Mesothelial cell of epicardium (in vitro differentiated cells): Measurements from ENCODE around the gene KRT72. TPM values are rescaled to one million over a fixed set of nuclear protein-coding genes. Genes with fewer than 3 reads are reported as not detected.

Experiments used
- DNase-seq, 2 experiments: peaks; one replicate each; pipeline ENCODE4 v3.0.0; 2021; ENCODE audit warnings: low spot score in 2 of 2; ENCODE audit not compliant: unreplicated experiment in 2 of 2
- H3K27ac Mint-ChIP-seq: 2 replicates; pipeline ENCODE4 v1.8.0; 2021; ENCODE audit warnings: mixed read lengths
- H3K27me3 Mint-ChIP-seq: 2 replicates; pipeline ENCODE4 v1.8.0; 2021; ENCODE audit warnings: low read depth, mixed read lengths
- H3K36me3 Mint-ChIP-seq: 2 replicates; pipeline ENCODE4 v1.8.0; 2021; ENCODE audit warnings: mixed read lengths
- H3K4me1 Mint-ChIP-seq: 2 replicates; pipeline ENCODE4 v1.8.0; 2021; ENCODE audit warnings: mixed read lengths
- H3K4me3 Mint-ChIP-seq: 2 replicates; pipeline ENCODE4 v1.8.0; 2021; ENCODE audit warnings: mild to moderate bottlenecking, moderate library complexity, mixed read lengths
- H3K9me3 Mint-ChIP-seq: 2 replicates; pipeline ENCODE4 v1.8.0; 2021; ENCODE audit warnings: mixed read lengths
- total RNA-seq: library from RNA; stranded (reverse); gene quantifications from 3 replicates; pipeline ENCODE4 v1.2.1, GENCODE V29; 2021
- TF ChIP-seq, protein P1 (sequence below): fragments of 200-600 bp; sonication (generic); IDR thresholded peaks from one replicate; pipeline ENCODE4 v1.5.0; 2021; ENCODE audit warnings: antibody characterized with exemption; ENCODE audit not compliant: unreplicated experiment

The KRT72 gene
- total RNA-seq, 1 donor from 2014 or later, result not detected

DNA sequence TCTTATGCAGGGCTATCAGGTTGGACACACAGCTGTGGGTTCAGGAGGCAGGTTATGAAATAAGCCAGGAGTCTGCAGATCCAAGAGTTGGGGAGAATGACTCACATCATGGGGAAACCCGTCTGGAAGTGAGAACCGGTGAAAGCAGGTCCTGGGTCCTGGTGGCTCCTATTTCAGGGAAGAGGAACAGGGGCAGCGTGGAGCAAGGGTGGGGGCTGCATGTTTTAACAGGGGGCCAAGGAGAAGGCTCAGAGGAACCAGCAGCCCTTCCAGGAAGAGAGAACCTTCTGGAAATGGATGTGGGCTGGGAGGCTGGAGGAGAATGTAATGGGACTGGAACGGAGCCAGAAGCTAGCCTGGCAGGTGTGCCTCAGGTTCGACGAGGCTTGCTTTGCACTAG, 19.8 kb downstream of the KRT72 start:
- no peaks in the 10 kb centered on the region for H3K27me3 Mint-ChIP-seq
- H3K4me3 Mint-ChIP-seq, result no peak overlapping the region
- DNase-seq, result no peak
- H3K36me3 Mint-ChIP-seq, result no peaks in the 10 kb centered on the region
- H3K27ac Mint-ChIP-seq, result no peak overlapping the region
- peaks cover 16% of the 10 kb centered on the region for H3K4me1 Mint-ChIP-seq
- H3K9me3 Mint-ChIP-seq, result no peaks in the 10 kb centered on the region
- TF ChIP-seq, protein P1, sequence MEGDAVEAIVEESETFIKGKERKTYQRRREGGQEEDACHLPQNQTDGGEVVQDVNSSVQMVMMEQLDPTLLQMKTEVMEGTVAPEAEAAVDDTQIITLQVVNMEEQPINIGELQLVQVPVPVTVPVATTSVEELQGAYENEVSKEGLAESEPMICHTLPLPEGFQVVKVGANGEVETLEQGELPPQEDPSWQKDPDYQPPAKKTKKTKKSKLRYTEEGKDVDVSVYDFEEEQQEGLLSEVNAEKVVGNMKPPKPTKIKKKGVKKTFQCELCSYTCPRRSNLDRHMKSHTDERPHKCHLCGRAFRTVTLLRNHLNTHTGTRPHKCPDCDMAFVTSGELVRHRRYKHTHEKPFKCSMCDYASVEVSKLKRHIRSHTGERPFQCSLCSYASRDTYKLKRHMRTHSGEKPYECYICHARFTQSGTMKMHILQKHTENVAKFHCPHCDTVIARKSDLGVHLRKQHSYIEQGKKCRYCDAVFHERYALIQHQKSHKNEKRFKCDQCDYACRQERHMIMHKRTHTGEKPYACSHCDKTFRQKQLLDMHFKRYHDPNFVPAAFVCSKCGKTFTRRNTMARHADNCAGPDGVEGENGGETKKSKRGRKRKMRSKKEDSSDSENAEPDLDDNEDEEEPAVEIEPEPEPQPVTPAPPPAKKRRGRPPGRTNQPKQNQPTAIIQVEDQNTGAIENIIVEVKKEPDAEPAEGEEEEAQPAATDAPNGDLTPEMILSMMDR, result no peak

DNA sequence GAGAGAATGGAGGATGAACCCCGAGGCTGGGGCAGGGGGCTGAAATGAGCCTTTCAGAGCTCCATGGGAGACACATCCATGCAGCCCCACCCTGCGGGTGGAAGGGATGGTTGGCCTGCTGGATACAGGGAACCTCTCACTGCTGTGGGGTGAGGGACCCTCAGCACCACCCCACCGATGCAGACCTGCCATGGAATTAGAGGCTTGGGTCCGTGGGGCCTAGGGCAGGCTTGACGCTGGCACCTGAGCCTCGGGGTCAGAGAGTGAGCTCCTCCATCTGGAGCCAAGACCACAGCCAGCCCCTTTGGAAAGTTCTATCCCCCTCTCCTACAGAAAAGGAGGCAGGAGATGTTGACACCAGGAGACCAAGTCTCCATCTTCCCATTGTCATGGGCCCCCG, 20.2 kb downstream of the KRT72 start:
- H3K27ac Mint-ChIP-seq, result no peak overlapping the region
- H3K4me1 Mint-ChIP-seq, result peaks cover 16% of the 10 kb centered on the region
- TF ChIP-seq, protein P1, result no peak
- no peaks in the 10 kb centered on the region for H3K9me3 Mint-ChIP-seq
- DNase-seq, result no peak
- H3K27me3 Mint-ChIP-seq, result no peaks in the 10 kb centered on the region
- no peak overlapping the region for H3K4me3 Mint-ChIP-seq
- H3K36me3 Mint-ChIP-seq, result no peaks in the 10 kb centered on the region

DNA sequence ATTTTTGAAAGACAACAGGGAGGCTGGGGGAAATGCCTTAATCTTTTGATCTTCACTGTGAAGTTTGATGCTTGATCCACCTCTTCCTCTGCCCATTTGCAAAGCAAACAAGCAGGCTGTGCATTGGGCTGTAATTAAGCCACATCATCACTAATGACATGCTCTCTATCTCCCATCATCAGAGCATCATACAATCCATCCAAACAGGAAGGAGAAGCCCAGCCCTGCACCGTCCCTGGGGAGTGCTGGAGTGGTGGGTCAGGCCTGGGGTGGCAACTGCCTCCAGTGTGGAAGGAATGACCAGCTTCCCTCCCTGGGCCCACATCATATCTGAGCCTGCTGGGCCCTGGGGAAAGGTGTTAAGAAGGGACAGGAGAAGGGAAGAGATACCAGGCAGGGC, 20.8 kb downstream of the KRT72 start:
- Mint-ChIP-seq H3K9me3 (no peaks in the 10 kb centered on the region), H3K4me3 (no peak overlapping the region)

DNA sequence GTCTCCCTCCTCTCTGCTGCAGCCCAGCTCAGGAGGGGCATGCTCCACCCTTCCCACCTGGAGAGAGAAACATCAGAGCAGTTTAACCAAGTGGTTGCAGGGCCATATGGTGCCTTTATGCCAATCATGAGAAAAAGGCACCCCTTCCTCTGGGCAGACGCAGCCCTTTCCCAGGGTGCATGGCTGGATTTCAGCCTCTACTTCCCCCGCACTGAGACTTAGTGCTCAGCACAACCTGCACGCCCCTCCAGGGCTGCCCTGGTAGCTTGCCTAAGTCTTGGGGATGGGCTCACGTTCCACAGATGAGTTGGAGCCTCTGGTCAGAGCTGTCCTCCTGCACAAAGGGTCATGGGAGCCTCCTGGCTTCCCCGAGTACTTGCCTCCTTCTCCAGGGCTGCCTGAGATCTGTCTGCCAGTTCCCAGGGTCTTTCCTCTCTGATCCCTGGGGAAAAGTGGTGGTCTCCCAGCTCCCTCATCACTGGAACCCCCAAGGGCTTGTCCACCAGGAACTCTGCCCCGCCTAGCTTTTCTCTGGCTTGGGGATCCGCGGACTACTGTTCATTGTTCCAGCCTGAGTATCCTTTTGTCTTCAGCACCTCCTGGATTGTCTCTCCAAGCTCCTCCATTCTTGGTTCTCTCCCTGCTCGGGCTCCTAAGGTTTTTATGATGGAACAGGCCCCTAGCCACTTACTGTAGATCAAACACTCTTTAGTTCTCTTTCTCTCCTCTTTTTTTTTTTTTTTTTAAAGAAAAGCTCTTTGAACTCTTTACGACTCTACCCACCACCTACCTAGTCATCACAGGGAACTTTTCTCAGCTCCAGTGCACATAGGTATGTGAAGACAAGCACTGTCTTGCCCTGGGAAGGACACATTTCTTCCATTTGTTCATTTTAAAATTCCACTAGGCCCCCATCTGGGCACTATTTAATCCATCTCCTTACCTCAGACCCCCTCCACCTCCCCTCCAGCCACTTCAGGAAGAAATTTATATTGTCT, 21.5 kb downstream of the KRT72 start:
- DNase-seq, result no peak
- Mint-ChIP-seq H3K4me1 (peaks cover 16% of the 10 kb centered on the region), H3K27ac (peak overlapping the region; percentile 66), H3K36me3 (no peaks in the 10 kb centered on the region), H3K27me3 (no peaks in the 10 kb centered on the region), H3K9me3 (no peaks in the 10 kb centered on the region), H3K4me3 (no peak overlapping the region)
- TF ChIP-seq, protein P1, result no peak

More for the DNA sequence above, 20.8 kb downstream of the KRT72 start:
- H3K36me3 Mint-ChIP-seq, result no peaks in the 10 kb centered on the region
- H3K4me1 Mint-ChIP-seq, result peaks cover 16% of the 10 kb centered on the region
- DNase-seq, result no peak
- peak overlapping the region; percentile 66 for H3K27ac Mint-ChIP-seq
- TF ChIP-seq, protein P1, result no peak
- H3K27me3 Mint-ChIP-seq, result no peaks in the 10 kb centered on the region

GRCh38 chr12:52578469-52578868, 22.8 kb downstream of the KRT72 start:
- H3K27ac Mint-ChIP-seq, result no peak overlapping the region
- H3K27me3 Mint-ChIP-seq, result no peaks in the 10 kb centered on the region

More at GRCh38 chr12:52578469-52578868, 22.8 kb downstream of the KRT72 start:
- TF ChIP-seq, protein P1, result no peak
- H3K4me3 Mint-ChIP-seq, result no peak overlapping the region
- H3K36me3 Mint-ChIP-seq, result no peaks in the 10 kb centered on the region
- DNase-seq, result no peak
- peaks cover 16% of the 10 kb centered on the region for H3K4me1 Mint-ChIP-seq
- H3K9me3 Mint-ChIP-seq, result no peaks in the 10 kb centered on the region
